ENCODE results near the gene GPX3.

GPX3 gene

GRCh38 chr5:151034422-151035379 is 14.3 kb downstream of the GPX3 start:
- no peak for DNase-seq (ENCODE audit: low read depth, low spot score)

GRCh38 chr5:151036556-151036955 is 16.2 kb downstream of the GPX3 start:
- DNase-seq (ENCODE audit: low read depth, low spot score): no peak

GRCh38 chr5:151037561-151038411 is 17.4 kb downstream of the GPX3 start:
- peak; percentile 5 for DNase-seq (ENCODE audit: low read depth, low spot score)

DNA sequence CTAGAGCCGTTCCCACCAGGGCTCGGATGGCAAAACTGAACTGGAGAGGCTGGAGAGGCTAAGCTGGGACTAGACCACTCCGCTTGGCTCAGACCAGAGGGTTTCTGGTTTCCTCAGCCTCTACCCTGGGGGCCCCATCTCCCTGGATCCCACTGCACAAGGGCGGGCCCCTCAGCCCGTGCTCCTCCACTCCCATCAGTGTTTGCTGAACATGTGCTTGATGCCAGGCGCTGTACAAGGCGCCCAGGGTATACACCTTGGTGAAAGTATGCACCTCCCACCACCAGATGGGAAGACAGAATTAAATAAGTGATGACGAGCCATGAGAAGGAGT is 18.0 kb downstream of the GPX3 start:
- no peak for DNase-seq (ENCODE audit: low read depth, low spot score)

- no peak for DNase-seq (ENCODE audit: low read depth, low spot score)
These were observed 18.4 kb downstream of the GPX3 start for GRCh38 chr5:151038801-151039238.

DNA sequence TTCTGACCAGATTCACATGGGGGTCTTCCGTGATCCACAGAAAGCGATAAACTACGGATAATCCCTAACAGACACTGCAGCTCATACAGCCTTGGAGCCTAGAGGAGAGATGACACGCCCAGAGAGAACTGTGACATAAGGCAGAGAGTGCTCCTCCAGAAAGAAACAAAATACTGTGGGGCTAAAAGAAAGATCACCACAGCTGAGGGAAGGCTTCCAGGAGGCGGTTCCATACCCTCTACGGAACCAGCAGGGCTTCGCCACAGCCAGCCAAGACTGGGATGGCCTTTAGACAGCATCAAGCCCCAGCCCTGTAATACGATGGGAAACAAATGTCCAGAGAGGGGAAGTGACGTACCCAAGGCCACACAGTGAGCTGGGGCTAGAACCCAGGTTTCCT is 19.3 kb downstream of the GPX3 start:
- no peak for DNase-seq (ENCODE audit: low read depth, low spot score)

DNA sequence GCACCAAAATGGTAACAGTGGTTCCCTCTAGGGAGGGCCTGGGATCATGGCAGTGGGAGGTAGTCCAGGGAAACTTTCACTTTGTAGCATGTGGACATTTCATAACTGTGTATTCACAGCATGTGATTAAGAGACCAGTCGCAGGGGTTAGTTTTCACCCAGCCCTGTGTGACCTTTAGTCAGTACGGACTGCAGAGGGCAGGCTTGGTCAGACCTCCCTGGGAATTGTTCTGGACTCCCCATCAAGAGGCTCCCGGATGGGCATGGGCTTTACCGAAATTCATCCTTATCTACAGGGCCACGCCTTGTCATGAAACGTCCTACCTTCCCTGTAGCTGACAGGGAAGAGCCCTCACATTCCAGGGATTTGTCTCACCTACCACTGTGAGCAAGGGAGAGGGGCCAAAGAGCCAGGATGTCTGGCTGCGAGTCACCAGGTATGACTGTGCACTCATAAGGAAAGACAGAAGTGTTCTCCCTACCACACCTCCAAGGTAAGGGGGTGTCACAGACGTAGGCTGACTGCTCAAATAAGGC is 19.9 kb downstream of the GPX3 start:
- peak; percentile 8 for DNase-seq (ENCODE audit: low read depth, low spot score)

DNA sequence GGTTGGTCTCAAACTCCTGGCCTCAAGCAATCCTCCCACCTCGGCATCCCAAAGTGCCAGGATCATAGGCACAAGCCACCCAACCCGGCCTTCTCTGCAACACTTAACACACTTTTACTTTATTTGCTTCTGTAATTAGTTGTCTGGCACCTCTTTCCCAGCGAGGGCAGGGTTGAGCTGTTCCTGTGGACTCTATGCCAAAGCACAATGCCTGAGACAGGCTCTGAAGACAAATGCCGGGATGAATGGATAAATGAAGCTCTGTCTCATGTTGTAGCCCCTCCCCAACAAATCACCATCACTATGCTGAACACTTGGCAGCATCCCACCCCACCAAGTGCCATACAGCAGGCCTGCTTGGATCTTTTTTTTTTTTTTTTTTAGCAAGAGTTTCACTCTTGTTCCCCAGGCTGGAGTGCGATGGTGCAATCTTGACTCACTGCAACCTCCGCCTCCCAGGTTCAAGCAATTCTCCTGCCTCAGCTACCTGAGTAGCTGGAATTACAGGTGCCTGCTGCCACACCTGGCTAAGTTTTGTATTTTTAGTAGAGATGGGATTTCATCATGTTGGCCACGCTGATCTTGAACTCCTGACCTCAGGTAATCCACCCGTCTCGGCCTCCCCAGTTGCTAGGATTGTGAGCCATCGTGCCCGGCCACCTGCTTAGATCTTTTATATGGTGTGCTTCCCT is 21.3 kb downstream of the GPX3 start:
- no peak for DNase-seq (ENCODE audit: low read depth, low spot score)

DNA sequence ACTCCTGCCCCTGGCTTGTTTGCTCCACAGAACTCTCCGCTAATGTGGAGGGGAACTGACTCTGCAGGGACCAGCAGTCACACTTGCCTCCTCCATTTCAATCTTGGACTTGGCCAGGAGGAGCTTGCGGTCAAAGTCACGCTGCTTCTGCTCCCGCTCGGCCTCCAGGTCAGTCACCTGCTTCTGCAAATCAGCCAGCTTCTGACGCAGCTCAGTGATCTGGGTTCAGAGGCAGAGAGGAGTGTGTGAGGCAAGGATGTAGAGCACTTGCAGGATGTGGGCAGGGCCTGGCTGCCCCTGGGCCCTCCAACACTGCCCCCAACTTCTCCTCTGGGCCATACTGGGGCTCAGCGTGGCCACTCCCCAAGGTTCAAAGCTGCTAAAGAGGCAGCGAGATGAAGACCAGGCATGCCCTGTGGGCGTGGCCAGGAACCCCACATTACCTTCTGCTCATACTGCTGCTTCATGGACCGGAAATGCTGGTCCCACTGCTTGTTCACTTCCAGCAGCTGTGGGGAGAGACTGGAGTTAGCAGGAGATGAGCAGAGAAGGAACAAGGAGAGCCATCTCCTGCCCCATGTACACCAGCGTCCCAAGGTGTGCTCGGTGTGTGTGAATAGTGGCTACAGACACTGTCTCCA is 22.2 kb downstream of the GPX3 start:
- no peak for DNase-seq (ENCODE audit: low read depth, low spot score)

GRCh38 chr5:151047814-151048425 is 27.5 kb downstream of the GPX3 start:
- peak; percentile 22 for DNase-seq (ENCODE audit: low read depth, low spot score)

DNA sequence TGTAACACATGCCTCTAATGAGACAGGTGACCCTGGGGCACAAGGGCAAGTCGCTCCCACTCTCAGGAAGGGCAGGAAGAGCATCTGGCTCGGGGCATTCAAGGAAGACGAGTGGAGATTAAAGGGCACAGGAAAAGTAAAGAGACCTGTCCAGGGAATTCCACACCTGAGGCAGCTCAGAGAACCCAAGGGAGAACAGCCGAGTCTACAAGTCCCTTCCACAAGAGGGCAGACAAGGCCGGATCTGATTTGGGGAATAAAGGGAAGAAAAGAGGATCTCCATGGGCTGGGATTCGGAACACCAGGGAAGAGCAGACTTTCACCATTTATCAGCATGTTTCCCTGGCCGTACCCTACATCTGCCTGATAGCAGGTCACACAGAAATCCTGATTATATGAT is 28.1 kb downstream of the GPX3 start:
- peak; percentile 30 for DNase-seq (ENCODE audit: low read depth, low spot score)

DNA sequence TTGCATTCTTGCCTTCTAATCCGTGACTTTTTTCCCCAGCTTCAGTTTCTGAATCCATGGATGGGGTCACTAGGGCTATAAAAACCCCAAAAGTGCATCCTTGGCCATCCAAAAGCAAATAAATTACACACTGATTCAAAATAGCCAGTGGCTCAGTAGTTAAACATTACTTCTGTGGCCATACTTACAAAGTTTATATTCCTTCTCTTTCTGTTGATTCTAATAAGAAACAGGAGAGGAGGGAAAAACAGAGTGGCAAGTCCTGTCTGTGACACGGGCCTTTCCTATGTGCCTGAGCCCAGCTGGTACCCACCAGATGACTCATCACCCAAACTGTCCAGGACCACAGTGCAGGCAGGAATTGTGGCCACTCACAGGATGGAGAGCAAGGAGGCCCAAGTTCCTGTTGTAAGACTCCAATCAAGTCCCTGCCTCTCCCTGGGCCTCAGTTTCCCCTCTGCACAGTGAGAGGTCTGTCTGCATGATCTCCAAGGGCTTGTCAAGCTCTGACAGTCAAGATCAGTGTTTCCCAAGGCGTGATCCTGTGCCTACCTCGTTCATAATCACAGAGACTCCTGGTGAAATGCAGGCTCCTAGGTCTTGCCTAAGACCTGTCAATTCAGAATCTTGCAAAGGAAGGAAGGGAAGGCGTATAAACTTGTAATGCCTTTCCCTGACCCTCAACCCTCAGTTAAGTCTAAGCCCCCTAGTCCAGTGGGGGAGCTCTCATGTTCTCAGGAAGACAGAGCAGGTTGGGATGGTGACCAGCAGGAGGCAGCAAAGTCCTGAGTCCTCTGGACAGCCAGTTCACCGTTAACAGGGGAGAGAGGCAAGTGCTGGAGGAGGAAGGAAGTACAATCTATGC is 30.9 kb downstream of the GPX3 start:
- DNase-seq (ENCODE audit: low read depth, low spot score): peak; percentile 85

DNA sequence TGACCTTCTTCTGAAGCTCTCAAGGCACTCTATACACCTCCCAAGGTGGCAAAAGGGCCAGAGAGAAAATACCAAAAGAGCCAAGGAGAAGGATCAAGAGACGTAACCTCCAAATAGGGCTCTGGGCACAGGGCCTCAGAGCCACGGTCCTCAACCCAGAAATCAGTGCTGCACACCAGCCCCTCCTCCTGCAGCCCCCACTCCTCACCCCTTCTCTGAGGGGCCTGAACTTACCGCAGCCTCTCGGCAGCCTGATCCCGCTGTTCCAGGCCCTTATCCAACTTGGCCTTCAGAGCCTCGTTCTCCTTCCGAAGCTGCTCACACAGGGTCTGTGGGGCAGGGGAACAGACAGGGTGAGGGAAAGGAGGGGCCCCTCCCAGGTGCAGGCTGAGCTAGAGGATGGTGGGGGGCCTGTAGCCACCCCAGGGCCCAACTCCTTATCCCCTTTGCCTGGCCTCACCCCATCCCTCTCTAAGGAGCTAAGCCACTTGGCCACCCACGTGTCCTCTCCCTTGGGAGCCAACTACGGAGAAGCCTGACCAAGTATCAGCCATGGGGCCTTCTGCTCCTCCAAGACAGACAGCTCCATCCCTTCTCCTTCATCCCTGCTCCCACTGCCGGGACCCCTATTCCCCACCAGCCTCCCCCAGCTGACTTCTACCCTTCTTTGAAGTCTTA is 31.7 kb downstream of the GPX3 start:
- DNase-seq (ENCODE audit: low read depth, low spot score): no peak

- DNase-seq (ENCODE audit: low read depth, low spot score): no peak
These were observed 32.4 kb downstream of the GPX3 start for GRCh38 chr5:151052836-151053235.

DNA sequence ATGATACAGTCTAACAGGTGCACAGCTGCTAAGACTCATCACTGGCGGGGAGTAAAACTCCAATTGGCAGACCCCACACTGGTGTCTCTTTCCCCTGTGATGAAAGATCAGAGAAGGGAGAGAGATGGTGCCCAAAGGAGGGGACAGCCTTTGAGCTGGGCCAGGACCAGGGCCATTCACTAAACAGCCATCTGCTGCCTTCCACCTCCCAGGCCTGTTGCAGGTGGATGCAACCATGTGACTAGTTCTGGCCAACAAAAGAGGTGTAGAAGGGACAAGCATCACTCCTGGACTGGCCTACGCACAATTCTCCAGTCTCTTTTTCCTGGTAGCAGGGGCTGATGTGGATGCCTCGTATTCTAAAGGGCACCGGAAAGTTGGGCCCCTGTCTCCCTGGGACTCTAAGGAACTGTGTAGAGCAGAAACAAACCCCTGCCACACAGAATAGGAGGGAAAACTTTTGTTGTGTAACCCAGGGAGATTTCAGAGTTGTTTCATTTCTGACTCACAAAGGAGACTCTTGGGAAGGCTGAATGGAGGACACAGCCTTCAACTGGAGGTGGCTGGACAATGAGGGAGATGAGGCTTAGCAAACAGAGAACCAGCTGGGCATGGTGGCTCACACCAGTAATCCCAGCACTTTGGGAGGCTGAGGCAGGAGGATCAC is 33.5 kb downstream of the GPX3 start:
- no peak for DNase-seq (ENCODE audit: low read depth, low spot score)

GRCh38 chr5:151054709-151055108 is 34.3 kb downstream of the GPX3 start:
- no peak for DNase-seq (ENCODE audit: low read depth, low spot score)

GRCh38 chr5:151055336-151055735 is 34.9 kb downstream of the GPX3 start:
- no peak for DNase-seq (ENCODE audit: low read depth, low spot score)

All from ELF-1 (cell line).